GM18526 (cell line): ENCODE measurements around the gene ARL4D.
A peak's percentile ranks its signal among the peaks of the same experiment; 100 is the strongest.

Experiments
- POLR2A ChIP-seq: IDR thresholded peaks from 3 replicates; pipeline ENCODE4 v1.6.1; 2011; ENCODE audit not compliant: insufficient read length; ENCODE audit errors: extremely low read depth

ARL4D gene

GRCh38 chr17:43398724-43399595, at the start of gene ARL4D:
Gene ARL4D, plus strand, starts transcription at chr17:43398993. Its CDS starts 740 bp downstream, at chr17:43399733.
- peak; percentile 70 for TF ChIP-seq POLR2A

GRCh38 chr17:43349142-43349541, 49.7 kb upstream of the ARL4D start:
- no peak for TF ChIP-seq POLR2A

- TF ChIP-seq POLR2A = no peak
Measured at GRCh38 chr17:43350888-43351361, 47.9 kb upstream of the ARL4D start.

GRCh38 chr17:43351691-43352090, 47.1 kb upstream of the ARL4D start:
- no peak for TF ChIP-seq POLR2A

GRCh38 chr17:43352579-43353331, 46.0 kb upstream of the ARL4D start:
- TF ChIP-seq POLR2A = no peak

GRCh38 chr17:43353393-43353792, 45.4 kb upstream of the ARL4D start:
- no peak for TF ChIP-seq POLR2A

- TF ChIP-seq POLR2A = no peak
Measured at GRCh38 chr17:43354371-43354770, 44.4 kb upstream of the ARL4D start.

- no peak for TF ChIP-seq POLR2A
Measured at GRCh38 chr17:43356450-43356849, 42.3 kb upstream of the ARL4D start.

GRCh38 chr17:43356999-43357398, 41.8 kb upstream of the ARL4D start:
- TF ChIP-seq POLR2A = no peak

- TF ChIP-seq POLR2A = no peak
Measured at GRCh38 chr17:43359469-43360110, 39.2 kb upstream of the ARL4D start.

GRCh38 chr17:43360376-43360738, 38.4 kb upstream of the ARL4D start:
- TF ChIP-seq POLR2A = no peak

GRCh38 chr17:43360739-43361505, 37.9 kb upstream of the ARL4D start:
- TF ChIP-seq POLR2A = peak; percentile 100

GRCh38 chr17:43363181-43363925, 35.4 kb upstream of the ARL4D start:
- no peak for TF ChIP-seq POLR2A

GRCh38 chr17:43363926-43364285, 34.9 kb upstream of the ARL4D start:
- no peak for TF ChIP-seq POLR2A
